Right lung (tissue), 10 donors: ENCODE results near the gene RPLP2. TPM values are rescaled to one million over a fixed set of nuclear protein-coding genes. Genes with fewer than 3 reads are reported as not detected.

Experiments
- DNase-seq, 2 donors: peaks; one replicate each; pipeline ENCODE4 v3.0.0-alpha.2; 2013
- long read RNA-seq, 8 donors: transcript quantifications; one replicate each; lab custom pipeline, GENCODE V29; 2026
- polyA plus RNA-seq, 5 donors: library from polyadenylated mRNA; unstranded; fragments of 120-200 nt; gene quantifications; one replicate each; pipeline versions ENCODE4 v1.2.1 to v1.2.3, GENCODE V29; 2013; ENCODE audit warnings: inconsistent platforms in 1 of 5, low replicate concordance in 1 of 5; ENCODE audit not compliant: insufficient read length in 5 of 5, insufficient read depth in 1 of 5

RPLP2 gene
- polyA plus RNA-seq, result 1,000 to 10,000 TPM; 1,010 to 1,715 (median 1,239) TPM
- long read RNA-seq, donor 1, transcript RPLP2-207 (4 exons, 637 nt), result minor isoform, 297 of 2,939 reads
- long read RNA-seq, donor 1, transcript RPLP2-205 (2 exons, 646 nt), result minor isoform, 158 of 2,939 reads
- long read RNA-seq, donor 1, transcript RPLP2-203 (3 exons, 489 nt), result minor isoform, 139 of 2,939 reads
- long read RNA-seq, donor 1, transcript RPLP2-201 (5 exons, 781 nt), result major isoform, 1,951 of 2,939 reads
- long read RNA-seq, donor 1, partial matches to known transcripts, result 253 of 2,939 reads
- long read RNA-seq, donor 1, other reads (novel, unspliced or antisense), result 141 of 2,939 reads
- long read RNA-seq, donor 2, transcript RPLP2-203 (3 exons, 489 nt), result minor isoform, 18 of 1,383 reads
- long read RNA-seq, donor 2, transcript RPLP2-205 (2 exons, 646 nt), result minor isoform, 57 of 1,383 reads
- long read RNA-seq, donor 2, transcript RPLP2-207 (4 exons, 637 nt), result minor isoform, 122 of 1,383 reads
- long read RNA-seq, donor 2, transcript RPLP2-201 (5 exons, 781 nt), result major isoform, 1,053 of 1,383 reads
- long read RNA-seq, donor 2, partial matches to known transcripts, result 88 of 1,383 reads
- long read RNA-seq, donor 2, other reads (novel, unspliced or antisense), result 41 of 1,383 reads
- long read RNA-seq, donor 3, transcript RPLP2-203 (3 exons, 489 nt), result minor isoform, 44 of 1,959 reads
- long read RNA-seq, donor 3, transcript RPLP2-205 (2 exons, 646 nt), result minor isoform, 149 of 1,959 reads
- long read RNA-seq, donor 3, transcript RPLP2-207 (4 exons, 637 nt), result minor isoform, 203 of 1,959 reads
- long read RNA-seq, donor 3, transcript RPLP2-201 (5 exons, 781 nt), result major isoform, 1,354 of 1,959 reads
- long read RNA-seq, donor 3, partial matches to known transcripts, result 158 of 1,959 reads
- long read RNA-seq, donor 3, other reads (novel, unspliced or antisense), result 50 of 1,959 reads
- long read RNA-seq, donor 4, transcript RPLP2-201 (5 exons, 781 nt), result major isoform, 926 of 1,434 reads
- long read RNA-seq, donor 4, transcript RPLP2-205 (2 exons, 646 nt), result minor isoform, 88 of 1,434 reads
- long read RNA-seq, donor 4, transcript RPLP2-203 (3 exons, 489 nt), result minor isoform, 88 of 1,434 reads
- long read RNA-seq, donor 4, transcript RPLP2-207 (4 exons, 637 nt), result minor isoform, 156 of 1,434 reads
- long read RNA-seq, donor 4, partial matches to known transcripts, result 129 of 1,434 reads
- long read RNA-seq, donor 4, other reads (novel, unspliced or antisense), result 47 of 1,434 reads
- long read RNA-seq, donor 5, transcript RPLP2-201 (5 exons, 781 nt), result major isoform, 1,977 of 2,579 reads
- long read RNA-seq, donor 5, transcript RPLP2-205 (2 exons, 646 nt), result minor isoform, 121 of 2,579 reads
- long read RNA-seq, donor 5, transcript RPLP2-203 (3 exons, 489 nt), result minor isoform, 59 of 2,579 reads
- long read RNA-seq, donor 5, transcript RPLP2-207 (4 exons, 637 nt), result minor isoform, 144 of 2,579 reads
- long read RNA-seq, donor 5, partial matches to known transcripts, result 195 of 2,579 reads
- long read RNA-seq, donor 5, other reads (novel, unspliced or antisense), result 79 of 2,579 reads
- long read RNA-seq, donor 6, transcript RPLP2-207 (4 exons, 637 nt), result minor isoform, 191 of 2,627 reads
- long read RNA-seq, donor 6, transcript RPLP2-201 (5 exons, 781 nt), result major isoform, 2,094 of 2,627 reads
- long read RNA-seq, donor 6, transcript RPLP2-203 (3 exons, 489 nt), result minor isoform, 67 of 2,627 reads
- long read RNA-seq, donor 6, transcript RPLP2-205 (2 exons, 646 nt), result minor isoform, 62 of 2,627 reads
- long read RNA-seq, donor 6, partial matches to known transcripts, result 98 of 2,627 reads
- long read RNA-seq, donor 6, other reads (novel, unspliced or antisense), result 113 of 2,627 reads
- long read RNA-seq, donor 7, transcript RPLP2-207 (4 exons, 637 nt), result minor isoform, 74 of 610 reads
- long read RNA-seq, donor 7, transcript RPLP2-201 (5 exons, 781 nt), result major isoform, 436 of 610 reads
- long read RNA-seq, donor 7, transcript RPLP2-203 (3 exons, 489 nt), result minor isoform, 26 of 610 reads
- long read RNA-seq, donor 7, transcript RPLP2-205 (2 exons, 646 nt), result minor isoform, 24 of 610 reads
- long read RNA-seq, donor 7, partial matches to known transcripts, result 37 of 610 reads
- long read RNA-seq, donor 7, other reads (novel, unspliced or antisense), result 11 of 610 reads
- long read RNA-seq, donor 8, transcript RPLP2-201 (5 exons, 781 nt), result major isoform, 612 of 936 reads
- long read RNA-seq, donor 8, transcript RPLP2-205 (2 exons, 646 nt), result minor isoform, 45 of 936 reads
- long read RNA-seq, donor 8, transcript RPLP2-203 (3 exons, 489 nt), result minor isoform, 36 of 936 reads
- long read RNA-seq, donor 8, transcript RPLP2-207 (4 exons, 637 nt), result minor isoform, 110 of 936 reads
- long read RNA-seq, donor 8, partial matches to known transcripts, result 105 of 936 reads
- long read RNA-seq, donor 8, other reads (novel, unspliced or antisense), result 27 of 936 reads

- DNase-seq, result peak; percentile 99
Observed at GRCh38 chr11:809287-810039, at the start of gene RPLP2. Gene RPLP2, plus strand, starts transcription at chr11:809967. Its CDS starts 268 bp downstream, at chr11:810235.

- no peak for DNase-seq
Observed at GRCh38 chr11:760236-760635, 49.5 kb upstream of the RPLP2 start.

- no peak for DNase-seq
Observed at GRCh38 chr11:761526-762108, 48.1 kb upstream of the RPLP2 start.

GRCh38 chr11:762421-763072 lies 47.2 kb upstream of the RPLP2 start:
- no peak for DNase-seq

- no peak for DNase-seq
Observed at GRCh38 chr11:763073-763463, 46.7 kb upstream of the RPLP2 start.

- no peak for DNase-seq
Observed at GRCh38 chr11:763549-764321, 46.0 kb upstream of the RPLP2 start.

GRCh38 chr11:764322-765024 lies 45.3 kb upstream of the RPLP2 start:
- DNase-seq, result no peak

GRCh38 chr11:765025-765801 lies 44.6 kb upstream of the RPLP2 start:
- no peak for DNase-seq

GRCh38 chr11:765802-766091 lies 44.0 kb upstream of the RPLP2 start:
- DNase-seq, result no peak

- no peak for DNase-seq
Observed at GRCh38 chr11:766106-766935, 43.4 kb upstream of the RPLP2 start.

- no peak for DNase-seq
Observed at GRCh38 chr11:766936-767210, 42.9 kb upstream of the RPLP2 start.

GRCh38 chr11:767238-767637 lies 42.5 kb upstream of the RPLP2 start:
- DNase-seq, result no peak

GRCh38 chr11:769887-770641 lies 39.7 kb upstream of the RPLP2 start:
- DNase-seq, result no peak
